Neural progenitor cell (in vitro differentiated cells): ENCODE results near the gene RFX7.

Experiments used
- CTCF ChIP-seq: fragments of 200-600 bp; sonication (generic); IDR thresholded peaks from 2 replicates; pipeline ENCODE4 v1.5.1; 2017; ENCODE audit warnings: antibody characterized with exemption, mild to moderate bottlenecking
- EZH2 ChIP-seq: fragments of 200-600 bp; sonication (generic); IDR thresholded peaks from 2 replicates; pipeline ENCODE4 v1.6.1; 2017; ENCODE audit warnings: antibody characterized with exemption, mild to moderate bottlenecking, moderate library complexity
- EZH2phosphoT487 ChIP-seq: fragments of 200-600 bp; sonication (generic); IDR thresholded peaks from 2 replicates; pipeline ENCODE4 v1.6.1; 2017; ENCODE audit warnings: antibody characterized with exemption

DNA sequence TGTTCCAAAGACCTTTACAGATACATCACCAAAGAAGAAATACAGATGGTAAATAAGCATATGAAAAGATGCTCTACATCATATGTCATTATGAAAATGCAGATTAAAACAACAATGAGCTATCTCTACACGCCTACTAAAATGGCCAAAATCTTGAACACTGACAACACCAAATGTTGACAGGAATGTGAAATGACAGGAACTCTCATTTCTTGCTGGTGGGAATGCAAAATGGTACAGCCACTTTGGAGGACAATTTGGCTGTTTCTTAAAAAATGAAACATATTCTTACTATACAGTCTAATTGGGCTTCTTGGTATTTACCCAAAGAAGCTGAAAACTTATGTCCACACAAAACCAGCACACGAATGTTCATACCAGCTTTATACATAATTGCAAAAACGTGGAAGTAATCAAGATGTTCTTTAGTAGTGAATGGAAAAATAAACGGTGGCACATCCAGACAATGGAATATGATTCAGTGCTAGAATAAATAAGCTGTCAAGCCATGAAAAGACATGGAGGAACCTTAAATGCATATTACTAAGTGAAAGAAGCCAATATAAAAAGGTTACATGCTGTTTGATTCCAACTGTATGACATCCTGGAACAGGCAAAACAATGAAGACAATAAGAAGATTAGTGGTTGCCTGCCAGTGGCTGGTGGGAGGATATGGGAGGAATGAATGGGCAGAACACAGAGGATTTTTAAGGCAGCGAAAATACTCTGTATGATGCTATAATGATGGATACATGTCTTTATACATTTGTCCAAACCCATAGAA is 169.0 kb downstream of the RFX7 start:
- no peak for TF ChIP-seq EZH2phosphoT487
- TF ChIP-seq CTCF = no peak
- no peak for TF ChIP-seq EZH2
